ENCODE measurements around the gene IL16.
A peak's percentile ranks its signal among the peaks of the same experiment; 100 is the strongest.

The IL16 gene

DNA sequence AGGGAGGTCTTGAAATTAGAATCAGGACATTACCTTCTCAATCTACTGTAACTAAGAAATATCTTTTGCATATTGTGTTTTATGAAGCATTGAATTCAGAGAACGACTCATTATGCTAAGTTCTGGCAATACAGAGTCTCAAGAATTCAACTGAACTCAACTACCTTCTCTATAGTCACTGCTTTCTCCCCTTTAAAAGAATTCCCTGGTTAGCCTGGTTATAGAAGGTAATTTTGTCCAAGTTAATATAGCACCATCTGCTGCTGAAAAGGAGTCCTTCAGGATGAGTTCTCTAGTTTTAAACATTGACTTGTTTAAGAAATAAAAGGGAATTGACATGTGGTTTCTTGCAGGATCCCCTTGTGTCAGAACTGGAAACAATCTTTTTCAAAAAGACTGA lies 60.2 kb downstream of the IL16 start:
- no peak for DNase-seq (ENCODE audit: low read depth)

DNA sequence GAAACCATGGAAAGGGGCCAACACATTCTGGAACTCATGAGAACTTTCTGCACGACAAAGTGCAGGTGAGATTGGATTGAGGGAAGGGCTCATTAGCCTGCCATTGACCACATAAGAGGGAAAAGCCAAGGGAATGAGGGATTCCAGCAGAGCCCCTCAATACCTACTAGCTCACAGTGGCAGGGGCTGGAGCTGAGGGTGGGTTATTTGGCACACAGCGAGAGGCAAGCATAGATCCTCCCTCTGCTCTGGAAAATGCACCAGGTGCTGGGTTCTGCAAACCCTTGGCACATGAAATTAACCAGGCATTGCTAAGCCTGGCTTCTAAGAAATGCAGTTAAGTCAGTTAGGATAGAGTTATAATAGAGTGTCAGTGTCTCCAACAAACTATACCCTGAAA lies 60.8 kb downstream of the IL16 start:
- no peak for DNase-seq (ENCODE audit: low read depth)

- DNase-seq (ENCODE audit: low read depth) = no peak
Measured at GRCh38 chr15:81258455-81258854, 61.8 kb downstream of the IL16 start.

DNA sequence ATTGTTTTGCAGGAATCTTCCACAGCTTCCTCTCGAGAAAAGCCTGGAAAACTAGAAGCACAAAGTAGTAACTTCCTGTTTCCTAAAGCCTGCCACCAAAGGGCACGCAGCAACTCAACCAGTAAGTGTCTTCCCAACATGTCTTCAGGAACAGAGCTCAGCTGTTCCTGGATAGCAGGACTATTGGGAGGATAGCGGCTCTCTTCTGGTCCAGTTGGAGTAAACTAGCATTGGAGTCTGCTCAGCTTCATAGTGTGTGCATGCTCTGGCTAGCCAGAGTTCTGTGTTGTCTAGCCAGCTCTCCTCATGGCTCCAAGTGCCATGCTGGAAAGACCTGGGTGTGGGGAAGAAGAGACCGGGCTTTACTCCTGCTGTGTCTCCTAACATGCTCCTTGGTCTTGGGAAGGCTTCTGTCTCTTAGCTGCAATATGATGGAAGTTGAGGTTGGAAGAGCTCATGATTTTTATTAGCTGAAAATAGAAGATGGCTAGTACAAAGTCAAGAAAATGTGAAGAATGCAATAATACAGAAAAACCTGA lies 63.1 kb downstream of the IL16 start:
- no peak for DNase-seq (ENCODE audit: low read depth)

DNA sequence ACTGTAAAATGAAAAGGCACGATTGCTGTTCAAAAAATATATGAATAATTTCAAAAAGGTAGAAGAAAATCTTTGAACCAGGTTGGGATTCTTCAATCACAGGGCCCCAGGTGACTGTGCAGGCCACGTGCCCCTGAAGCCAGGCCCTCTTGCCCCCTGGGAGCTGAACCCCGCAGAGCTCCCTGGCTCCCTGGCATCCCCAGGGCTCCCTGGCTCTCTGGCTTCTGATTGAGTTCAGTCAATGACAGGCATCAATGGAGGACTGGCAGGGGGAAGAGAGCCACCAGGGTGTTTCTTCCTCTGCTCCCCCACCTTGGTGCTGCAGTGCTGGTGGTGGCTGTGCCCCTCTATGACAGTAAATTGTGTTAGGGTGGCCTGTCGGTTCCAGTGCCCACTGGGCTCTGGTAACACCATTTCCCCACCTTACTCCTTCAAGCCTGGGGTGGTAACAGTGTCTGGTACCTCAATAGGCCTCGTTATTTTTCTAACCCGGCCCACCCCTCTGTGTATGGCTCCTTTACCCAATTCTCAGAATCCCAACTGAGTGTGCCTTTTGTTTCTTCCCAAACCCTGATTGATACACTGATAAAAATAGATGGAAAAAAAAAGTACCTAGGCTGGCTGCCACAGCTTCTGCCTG lies 64.6 kb downstream of the IL16 start:
- DNase-seq (ENCODE audit: low read depth) = no peak

DNA sequence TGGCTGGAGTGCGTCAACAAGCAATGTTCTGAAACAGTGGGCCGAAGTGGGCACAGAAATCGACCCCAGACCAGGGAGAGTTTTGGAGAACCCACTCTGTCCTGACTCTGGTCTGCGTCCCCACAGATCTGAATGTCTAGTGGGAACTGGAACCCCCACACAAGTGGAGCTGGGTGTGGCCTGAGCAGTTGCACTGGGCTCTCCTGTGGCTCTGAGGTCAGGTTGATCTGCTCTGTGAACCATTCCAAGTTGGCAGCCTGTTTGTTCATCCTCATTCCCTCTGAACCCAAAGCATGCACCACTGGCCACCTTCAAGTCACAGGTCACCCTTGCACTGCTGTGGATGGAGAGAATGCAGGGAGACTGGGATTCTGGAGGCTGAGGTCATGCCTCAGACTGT lies 66.8 kb downstream of the IL16 start:
- no peak for DNase-seq (ENCODE audit: low read depth)

- DNase-seq (ENCODE audit: low read depth) = no peak
Measured at GRCh38 chr15:81264072-81264857, 67.6 kb downstream of the IL16 start.

- DNase-seq (ENCODE audit: low read depth) = no peak
Measured at GRCh38 chr15:81265256-81265943, 68.7 kb downstream of the IL16 start.

- peak; percentile 68 for DNase-seq (ENCODE audit: low read depth)
Measured at GRCh38 chr15:81265944-81266775, 69.5 kb downstream of the IL16 start.

- no peak for DNase-seq (ENCODE audit: low read depth)
Measured at GRCh38 chr15:81268340-81268739, 71.7 kb downstream of the IL16 start.

- DNase-seq (ENCODE audit: low read depth) = no peak
Measured at GRCh38 chr15:81268881-81269601, 72.4 kb downstream of the IL16 start.

- DNase-seq (ENCODE audit: low read depth) = no peak
Measured at GRCh38 chr15:81270188-81270587, 73.5 kb downstream of the IL16 start.

DNA sequence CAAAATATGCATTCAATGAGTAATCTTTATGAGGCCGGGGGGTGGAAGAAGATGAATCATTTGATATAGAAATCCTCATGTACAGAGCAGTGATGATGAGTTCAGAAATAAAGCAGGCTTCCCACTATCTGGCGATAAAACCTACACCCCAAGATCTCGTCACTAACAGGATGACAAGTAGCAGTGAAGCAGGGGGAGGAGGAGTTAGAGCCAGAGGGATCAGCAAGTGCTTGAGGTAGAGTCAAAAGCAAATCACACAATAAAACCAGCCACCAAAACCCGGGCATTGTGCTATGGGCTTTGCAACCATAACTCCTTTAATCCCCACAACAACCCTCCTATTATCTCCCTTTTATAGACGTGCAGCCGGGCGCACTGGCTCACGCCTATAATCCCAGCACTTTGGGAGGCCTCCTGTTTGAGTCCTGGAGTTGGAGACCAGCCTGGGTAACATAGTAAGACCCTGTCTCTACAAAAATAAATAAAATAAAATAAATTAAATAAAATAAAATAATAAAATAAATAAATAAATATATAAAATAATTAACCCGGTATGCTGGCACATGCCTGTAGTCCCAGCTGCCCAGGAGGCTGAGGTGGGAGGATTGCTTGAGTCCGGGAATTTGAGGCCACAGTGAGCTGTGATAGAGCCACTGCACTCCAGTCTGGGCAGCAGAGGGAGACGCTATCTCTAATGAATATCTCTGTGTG lies 74.3 kb downstream of the IL16 start:
- no peak for DNase-seq (ENCODE audit: low read depth)

DNA sequence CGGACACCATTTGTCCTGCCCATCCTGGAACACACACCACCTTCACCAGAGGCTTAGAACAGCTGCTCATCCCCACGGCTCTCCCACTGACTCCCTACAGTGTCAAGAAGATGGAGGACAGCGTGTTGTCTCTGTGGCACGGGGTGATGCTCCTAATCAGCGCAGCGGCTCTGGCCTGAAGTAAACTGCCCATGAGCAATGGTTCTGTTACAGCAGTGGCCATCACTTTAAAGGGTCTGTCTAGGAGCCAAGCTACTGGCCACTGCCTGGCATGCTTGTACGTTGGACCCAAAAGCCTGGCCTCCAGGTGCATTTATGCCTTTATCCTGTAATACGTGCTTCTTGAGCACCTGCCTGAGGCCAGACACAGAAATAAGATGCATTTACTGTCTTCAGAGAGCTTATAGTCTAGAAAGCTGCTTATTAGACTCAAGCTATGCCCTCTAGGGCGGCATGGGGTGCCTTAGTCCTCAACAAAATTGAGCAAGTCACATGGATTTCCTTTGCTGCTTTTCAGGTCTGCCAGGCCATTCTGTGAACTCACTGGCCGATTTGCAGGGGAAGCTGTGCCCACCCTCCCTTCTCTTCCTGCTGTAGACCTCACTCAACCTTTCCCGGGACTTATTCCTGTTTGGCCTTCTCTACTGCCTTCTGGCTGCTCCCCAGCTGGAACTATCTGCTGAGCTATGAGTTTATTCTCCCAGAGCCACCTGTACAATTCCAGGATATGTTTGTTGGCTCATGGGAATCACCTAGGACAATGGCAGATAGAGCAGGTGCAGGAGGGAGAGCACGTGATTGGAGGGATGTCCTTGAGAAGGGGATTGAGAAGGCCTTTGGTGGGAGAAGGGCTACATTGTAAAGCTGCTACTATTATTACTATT lies 75.3 kb downstream of the IL16 start:
- DNase-seq (ENCODE audit: low read depth) = no peak

- no peak for DNase-seq (ENCODE audit: low read depth)
Measured at GRCh38 chr15:81273200-81273599, 76.5 kb downstream of the IL16 start.

DNA sequence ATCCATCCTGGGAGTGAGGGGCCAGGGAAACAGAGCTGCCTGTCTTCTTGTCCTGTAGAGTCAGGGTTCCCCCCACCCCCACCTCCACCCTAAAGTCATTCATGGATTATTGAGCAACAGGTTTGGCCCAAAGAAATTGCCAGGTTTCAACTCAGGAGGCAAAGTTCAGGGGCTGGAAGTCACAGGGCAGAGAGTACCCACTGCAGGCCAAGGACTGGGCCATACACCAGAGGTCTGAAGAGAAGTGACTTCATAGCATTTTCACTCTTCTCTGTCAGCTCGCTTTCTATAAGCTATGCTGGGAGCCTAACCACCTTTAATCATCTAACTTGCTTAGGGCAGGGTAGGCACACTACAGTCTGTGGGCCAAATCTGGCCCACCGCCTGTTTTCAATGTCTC lies 77.2 kb downstream of the IL16 start:
- no peak for DNase-seq (ENCODE audit: low read depth)

GRCh38 chr15:81274255-81274654 lies 77.6 kb downstream of the IL16 start:
- no peak for DNase-seq (ENCODE audit: low read depth)

- peak; percentile 67 for DNase-seq (ENCODE audit: low read depth)
Measured at GRCh38 chr15:81274931-81275707, 78.4 kb downstream of the IL16 start.
